ENCODE measurements around the gene HTR1A.

The HTR1A gene

DNA sequence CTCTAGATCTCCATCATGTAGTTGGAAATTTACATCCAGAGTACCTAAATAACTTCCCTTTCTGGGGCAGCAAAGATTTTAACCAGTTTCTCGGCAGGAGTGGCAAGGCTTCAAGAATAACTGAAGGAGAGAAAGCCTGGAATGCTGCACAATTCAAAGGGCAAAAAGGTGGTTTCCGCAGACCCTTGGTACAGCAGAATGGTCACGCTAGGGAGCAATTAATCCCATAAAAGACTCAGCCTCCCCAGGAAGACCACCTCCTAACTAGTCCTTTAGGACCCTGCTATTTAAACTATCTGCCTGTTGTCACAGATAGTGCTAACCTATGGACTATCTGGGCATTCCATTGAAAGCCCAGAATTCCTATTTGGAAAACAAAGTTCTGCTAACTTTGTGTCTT lies 3.6 kb downstream of the HTR1A start:
- no peaks in the 10 kb centered on the region for H3K36me3 ChIP-seq (ENCODE audit: control insufficient read depth, insufficient read depth, low read length)
- H3K4me1 ChIP-seq (ENCODE audit: control insufficient read depth, low read depth, low read length) = no peaks in the 10 kb centered on the region
- no peak overlapping the region for H3K4me3 ChIP-seq (ENCODE audit: low read length)
- no peaks in the 10 kb centered on the region for H3K79me2 ChIP-seq (ENCODE audit: control insufficient read depth, insufficient read depth, low read length)
- H3K4me2 ChIP-seq (ENCODE audit: low read length) = peak overlapping the region; percentile 51
- H2AK5ac ChIP-seq (ENCODE audit: low read length) = no peak overlapping the region
- no peak overlapping the region for H2BK120ac ChIP-seq (ENCODE audit: low read depth, low read length)
- no peak overlapping the region for H3K18ac ChIP-seq (ENCODE audit: low read length)
- no peak overlapping the region for H3K4ac ChIP-seq (ENCODE audit: low read depth, low read length)
- WGBS (ENCODE audit: extremely low coverage, insufficient coverage, low lambda C conversion rate) = no CpG with 5 or more reads among the region's 3 CpGs
- no peak overlapping the region for H3K56ac ChIP-seq (ENCODE audit: low read length)
- H3K23ac ChIP-seq (ENCODE audit: low read length) = no peak overlapping the region
- no peaks in the 10 kb centered on the region for H3K79me1 ChIP-seq (ENCODE audit: low read length)
- no peak overlapping the region for H4K5ac ChIP-seq (ENCODE audit: low read length)
- H4K8ac ChIP-seq (ENCODE audit: low read depth, low read length) = no peak overlapping the region
- no peak overlapping the region for H3K27ac ChIP-seq (ENCODE audit: low read depth, low read length)
- H3K9ac ChIP-seq (ENCODE audit: low read length) = no peak overlapping the region
- H2BK5ac ChIP-seq (ENCODE audit: low read length) = no peak overlapping the region
- peaks cover 8% of the 10 kb centered on the region for H3K27me3 ChIP-seq (ENCODE audit: insufficient read depth, low read length, poor library complexity)
- DNase-seq = no peak
- H2BK15ac ChIP-seq (replicated peaks; ENCODE audit: low read depth) = no peak overlapping the region

DNA sequence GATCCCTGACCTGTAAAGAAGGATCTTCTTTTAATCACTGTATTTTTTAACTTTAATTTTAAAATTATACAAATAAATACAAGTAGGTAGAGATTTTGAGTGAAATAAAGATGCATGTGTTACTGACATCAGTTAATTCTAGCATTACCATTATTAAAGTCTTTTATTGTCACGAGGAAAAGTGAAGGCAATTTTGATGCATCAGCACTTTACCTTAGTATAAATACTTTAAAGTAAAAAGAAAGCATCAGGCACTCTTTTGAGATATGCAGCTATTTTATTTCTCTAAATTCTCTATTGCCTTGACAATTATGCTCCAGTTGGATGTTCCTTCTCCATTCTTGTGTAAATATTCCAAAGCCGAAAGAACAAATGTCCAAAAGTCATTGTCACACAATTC lies 4.6 kb downstream of the HTR1A start:
- Histone ChIP-seq H3K79me1 (ENCODE audit: low read length) (no peaks in the 10 kb centered on the region), H3K79me2 (ENCODE audit: control insufficient read depth, insufficient read depth, low read length) (no peaks in the 10 kb centered on the region), H4K8ac (ENCODE audit: low read depth, low read length) (no peak overlapping the region), H3K9ac (ENCODE audit: low read length) (no peak overlapping the region), H3K27me3 (ENCODE audit: insufficient read depth, low read length, poor library complexity) (peaks cover 8% of the 10 kb centered on the region), H3K4me3 (ENCODE audit: low read length) (no peak overlapping the region), H4K5ac (ENCODE audit: low read length) (no peak overlapping the region), H2BK15ac (replicated peaks; ENCODE audit: low read depth) (no peak overlapping the region), H2BK120ac (ENCODE audit: low read depth, low read length) (no peak overlapping the region), H3K4ac (ENCODE audit: low read depth, low read length) (no peak overlapping the region), H3K18ac (ENCODE audit: low read length) (no peak overlapping the region), H3K4me1 (ENCODE audit: control insufficient read depth, low read depth, low read length) (no peaks in the 10 kb centered on the region), H2AK5ac (ENCODE audit: low read length) (no peak overlapping the region), H3K56ac (ENCODE audit: low read length) (no peak overlapping the region), H3K36me3 (ENCODE audit: control insufficient read depth, insufficient read depth, low read length) (no peaks in the 10 kb centered on the region), H2BK5ac (ENCODE audit: low read length) (no peak overlapping the region), H3K23ac (ENCODE audit: low read length) (no peak overlapping the region), H3K27ac (ENCODE audit: low read depth, low read length) (no peak overlapping the region), H3K4me2 (ENCODE audit: low read length) (no peak overlapping the region)
- no CpG with 5 or more reads among the region's 2 CpGs for WGBS (ENCODE audit: extremely low coverage, insufficient coverage, low lambda C conversion rate)
- DNase-seq = no peak

DNA sequence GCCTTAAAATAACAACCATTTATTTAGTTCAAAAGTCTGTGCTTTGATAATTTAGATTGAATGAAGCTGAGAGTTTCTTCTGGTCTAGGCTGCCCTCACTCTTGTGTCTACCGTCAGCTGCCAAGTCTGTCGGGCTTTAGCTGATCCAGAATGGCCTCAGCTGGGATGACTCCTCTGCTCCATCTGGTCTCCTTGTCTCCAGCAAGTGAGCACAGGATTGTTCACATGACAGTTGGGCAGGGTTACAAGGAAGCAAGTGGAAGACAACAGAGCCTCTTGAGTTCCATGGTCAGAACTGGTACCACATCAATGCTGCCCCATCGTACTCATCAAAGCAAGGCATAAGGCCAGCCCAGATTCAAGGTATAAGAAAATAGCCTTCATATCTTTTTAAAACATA lies 9.0 kb downstream of the HTR1A start:
- no peak overlapping the region for H3K9ac ChIP-seq (ENCODE audit: low read length)
- H2BK15ac ChIP-seq (replicated peaks; ENCODE audit: low read depth) = no peak overlapping the region
- H3K18ac ChIP-seq (ENCODE audit: low read length) = no peak overlapping the region
- H3K23ac ChIP-seq (ENCODE audit: low read length) = no peak overlapping the region
- H2AK5ac ChIP-seq (ENCODE audit: low read length) = no peak overlapping the region
- no peaks in the 10 kb centered on the region for H3K36me3 ChIP-seq (ENCODE audit: control insufficient read depth, insufficient read depth, low read length)
- H4K5ac ChIP-seq (ENCODE audit: low read length) = no peak overlapping the region
- H4K8ac ChIP-seq (ENCODE audit: low read depth, low read length) = no peak overlapping the region
- no peaks in the 10 kb centered on the region for H3K79me2 ChIP-seq (ENCODE audit: control insufficient read depth, insufficient read depth, low read length)
- no peak overlapping the region for H3K4me2 ChIP-seq (ENCODE audit: low read length)
- H3K4me1 ChIP-seq (ENCODE audit: control insufficient read depth, low read depth, low read length) = no peaks in the 10 kb centered on the region
- no peak overlapping the region for H3K56ac ChIP-seq (ENCODE audit: low read length)
- H3K79me1 ChIP-seq (ENCODE audit: low read length) = no peaks in the 10 kb centered on the region
- no peak overlapping the region for H2BK120ac ChIP-seq (ENCODE audit: low read depth, low read length)
- H2BK5ac ChIP-seq (ENCODE audit: low read length) = no peak overlapping the region
- no peak overlapping the region for H3K4ac ChIP-seq (ENCODE audit: low read depth, low read length)
- H3K27me3 ChIP-seq (ENCODE audit: insufficient read depth, low read length, poor library complexity) = no peaks in the 10 kb centered on the region
- no peak overlapping the region for H3K4me3 ChIP-seq (ENCODE audit: low read length)
- DNase-seq = no peak
- no CpG with 5 or more reads among the region's 3 CpGs for WGBS (ENCODE audit: extremely low coverage, insufficient coverage, low lambda C conversion rate)
- no peak overlapping the region for H3K27ac ChIP-seq (ENCODE audit: low read depth, low read length)

DNA sequence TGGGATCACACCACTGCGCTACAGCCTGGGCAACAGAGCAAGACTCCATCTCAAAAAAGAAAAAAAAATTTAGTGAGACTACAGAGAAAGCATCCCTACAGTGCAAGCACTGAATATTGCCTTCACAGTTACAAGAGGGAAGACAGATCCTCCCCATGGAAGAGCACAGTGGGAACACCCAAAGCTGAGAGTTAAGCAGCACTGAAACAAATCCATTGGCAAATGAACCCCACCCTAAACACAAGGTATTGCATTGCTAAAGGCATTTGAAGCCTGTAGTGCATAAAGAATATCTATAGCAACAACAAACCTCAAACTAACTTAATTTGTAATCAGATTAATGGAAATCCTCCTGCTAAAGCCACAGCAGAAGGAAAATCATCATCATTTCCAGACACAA lies 27.1 kb downstream of the HTR1A start:
- Histone ChIP-seq H3K4me2 (ENCODE audit: low read length) (no peak overlapping the region), H3K4me1 (ENCODE audit: control insufficient read depth, low read depth, low read length) (no peaks in the 10 kb centered on the region), H4K5ac (ENCODE audit: low read length) (no peak overlapping the region), H2BK15ac (replicated peaks; ENCODE audit: low read depth) (no peak overlapping the region), H3K79me2 (ENCODE audit: control insufficient read depth, insufficient read depth, low read length) (no peaks in the 10 kb centered on the region), H3K23ac (ENCODE audit: low read length) (no peak overlapping the region), H2BK5ac (ENCODE audit: low read length) (no peak overlapping the region), H3K4me3 (ENCODE audit: low read length) (no peak overlapping the region), H3K27me3 (ENCODE audit: insufficient read depth, low read length, poor library complexity) (no peaks in the 10 kb centered on the region), H3K36me3 (ENCODE audit: control insufficient read depth, insufficient read depth, low read length) (no peaks in the 10 kb centered on the region), H4K8ac (ENCODE audit: low read depth, low read length) (no peak overlapping the region), H3K18ac (ENCODE audit: low read length) (no peak overlapping the region), H2BK120ac (ENCODE audit: low read depth, low read length) (no peak overlapping the region), H3K56ac (ENCODE audit: low read length) (no peak overlapping the region), H3K27ac (ENCODE audit: low read depth, low read length) (no peak overlapping the region), H3K9ac (ENCODE audit: low read length) (no peak overlapping the region), H3K79me1 (ENCODE audit: low read length) (no peaks in the 10 kb centered on the region), H2AK5ac (ENCODE audit: low read length) (no peak overlapping the region), H3K4ac (ENCODE audit: low read depth, low read length) (no peak overlapping the region)
- no peak for DNase-seq
- no CpG with 5 or more reads among the region's 1 CpG for WGBS (ENCODE audit: extremely low coverage, insufficient coverage, low lambda C conversion rate)

DNA sequence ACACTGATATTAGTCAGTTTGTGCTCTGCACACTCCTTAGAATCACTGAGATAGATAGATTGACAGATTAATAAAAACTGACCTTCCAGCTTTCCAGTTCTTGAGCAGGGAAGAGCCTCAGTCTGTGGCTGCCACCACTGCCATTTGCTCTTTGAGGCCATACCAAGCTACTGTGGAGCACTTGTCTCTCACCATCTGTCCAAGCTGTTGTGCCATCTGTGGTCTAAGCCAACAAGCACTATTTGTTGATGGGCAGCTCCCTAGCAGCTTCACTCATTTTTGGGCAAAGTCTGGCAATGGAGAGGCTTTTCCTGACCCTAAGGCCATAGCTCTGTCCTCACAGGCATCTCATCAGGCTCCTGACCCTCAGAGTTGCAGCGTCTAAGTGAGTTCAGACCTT lies 30.4 kb downstream of the HTR1A start:
- Histone ChIP-seq H2AK5ac (ENCODE audit: low read length) (no peak overlapping the region), H3K56ac (ENCODE audit: low read length) (no peak overlapping the region), H4K8ac (ENCODE audit: low read depth, low read length) (no peak overlapping the region), H2BK5ac (ENCODE audit: low read length) (no peak overlapping the region), H3K79me1 (ENCODE audit: low read length) (no peaks in the 10 kb centered on the region), H2BK120ac (ENCODE audit: low read depth, low read length) (no peak overlapping the region), H3K79me2 (ENCODE audit: control insufficient read depth, insufficient read depth, low read length) (no peaks in the 10 kb centered on the region), H2BK15ac (replicated peaks; ENCODE audit: low read depth) (no peak overlapping the region), H3K4me2 (ENCODE audit: low read length) (no peak overlapping the region), H3K4ac (ENCODE audit: low read depth, low read length) (no peak overlapping the region), H3K9ac (ENCODE audit: low read length) (no peak overlapping the region), H3K18ac (ENCODE audit: low read length) (no peak overlapping the region), H3K27ac (ENCODE audit: low read depth, low read length) (no peak overlapping the region), H3K27me3 (ENCODE audit: insufficient read depth, low read length, poor library complexity) (no peaks in the 10 kb centered on the region), H3K4me1 (ENCODE audit: control insufficient read depth, low read depth, low read length) (no peaks in the 10 kb centered on the region), H3K23ac (ENCODE audit: low read length) (no peak overlapping the region), H3K4me3 (ENCODE audit: low read length) (no peak overlapping the region), H3K36me3 (ENCODE audit: control insufficient read depth, insufficient read depth, low read length) (no peaks in the 10 kb centered on the region), H4K5ac (ENCODE audit: low read length) (no peak overlapping the region)
- no CpG with 5 or more reads among the region's 1 CpG for WGBS (ENCODE audit: extremely low coverage, insufficient coverage, low lambda C conversion rate)
- DNase-seq = no peak

DNA sequence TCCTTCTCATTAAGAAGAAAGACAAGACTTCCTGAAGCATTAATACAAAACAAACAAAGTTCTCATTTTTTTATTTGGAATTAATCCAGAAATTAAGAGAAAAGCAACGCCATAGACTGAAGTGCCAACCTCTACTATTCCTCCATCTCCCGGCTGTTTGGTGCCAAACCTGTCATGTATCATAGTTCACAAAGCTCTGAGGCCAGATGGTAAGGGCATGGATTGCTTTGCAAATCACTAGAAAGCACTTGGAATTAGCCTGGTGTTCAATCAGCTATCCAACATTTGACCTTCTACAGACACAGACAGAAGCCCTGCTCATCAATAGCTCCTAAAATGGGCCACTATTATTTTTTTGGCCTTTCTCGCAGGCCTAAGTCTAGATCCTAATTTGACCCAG lies 33.8 kb downstream of the HTR1A start:
- H2BK5ac ChIP-seq (ENCODE audit: low read length) = no peak overlapping the region
- H3K79me1 ChIP-seq (ENCODE audit: low read length) = no peaks in the 10 kb centered on the region
- no peak overlapping the region for H2BK15ac ChIP-seq (replicated peaks; ENCODE audit: low read depth)
- H3K4me3 ChIP-seq (ENCODE audit: low read length) = no peak overlapping the region
- no peak overlapping the region for H3K4ac ChIP-seq (ENCODE audit: low read depth, low read length)
- no peak overlapping the region for H4K5ac ChIP-seq (ENCODE audit: low read length)
- H3K4me1 ChIP-seq (ENCODE audit: control insufficient read depth, low read depth, low read length) = no peaks in the 10 kb centered on the region
- no peaks in the 10 kb centered on the region for H3K36me3 ChIP-seq (ENCODE audit: control insufficient read depth, insufficient read depth, low read length)
- peak overlapping the region; percentile 5 for H3K18ac ChIP-seq (ENCODE audit: low read length)
- H3K79me2 ChIP-seq (ENCODE audit: control insufficient read depth, insufficient read depth, low read length) = no peaks in the 10 kb centered on the region
- no CpG with 5 or more reads among the region's 3 CpGs for WGBS (ENCODE audit: extremely low coverage, insufficient coverage, low lambda C conversion rate)
- DNase-seq = no peak
- no peak overlapping the region for H3K27ac ChIP-seq (ENCODE audit: low read depth, low read length)
- H3K9ac ChIP-seq (ENCODE audit: low read length) = no peak overlapping the region
- H3K56ac ChIP-seq (ENCODE audit: low read length) = no peak overlapping the region
- no peak overlapping the region for H2BK120ac ChIP-seq (ENCODE audit: low read depth, low read length)
- H3K23ac ChIP-seq (ENCODE audit: low read length) = no peak overlapping the region
- no peak overlapping the region for H4K8ac ChIP-seq (ENCODE audit: low read depth, low read length)
- H2AK5ac ChIP-seq (ENCODE audit: low read length) = no peak overlapping the region
- no peaks in the 10 kb centered on the region for H3K27me3 ChIP-seq (ENCODE audit: insufficient read depth, low read length, poor library complexity)
- H3K4me2 ChIP-seq (ENCODE audit: low read length) = no peak overlapping the region

Data from mesendoderm (in vitro differentiated cells).